Psoas muscle (tissue), 8 donors: ENCODE measurements around the gene GALNT13. TPM values are rescaled to one million over a fixed set of nuclear protein-coding genes. Genes with fewer than 3 reads are reported as not detected.

ENCODE experiments used
- ATAC-seq, 4 donors: fragments of 200-7000 bp; cut with Tn5 transposase; one replicate each; pipeline ENCODE4 v1.9.1; 2020; ENCODE audit warnings: moderate library complexity in 3 of 4, mild to moderate bottlenecking in 2 of 4
- DNase-seq, 2 donors: peaks; one replicate each; pipeline ENCODE4 v3.0.0-alpha.2; 2020
- H3K27ac ChIP-seq: fragments of 200-600 bp; one replicate; pipeline ENCODE4 v1.8.0; 2022
- H3K27me3 ChIP-seq, 3 donors: fragments of 200-600 bp in 1 of 3; one replicate each; pipeline versions ENCODE4 v1.6.1 to v1.8.0; 2013 to 2022; ENCODE audit warnings: low read length in 2 of 3, mild to moderate bottlenecking in 2 of 3, moderate library complexity in 1 of 3; ENCODE audit not compliant: insufficient read depth in 3 of 3
- H3K36me3 ChIP-seq, 2 donors: fragments of 200-600 bp in 1 of 2; one replicate each; pipeline versions ENCODE4 v1.6.1 to v1.8.0; 2013 to 2022; ENCODE audit warnings: low read depth in 1 of 2, mild to moderate bottlenecking in 1 of 2, moderate library complexity in 1 of 2; ENCODE audit not compliant: insufficient read depth in 1 of 2
- H3K4me1 ChIP-seq: fragments of 200-600 bp; one replicate; pipeline ENCODE4 v1.8.0; 2022
- H3K4me3 ChIP-seq: fragments of 200-600 bp; one replicate; pipeline ENCODE4 v1.8.0; 2022; ENCODE audit warnings: mild to moderate bottlenecking
- H3K9me3 ChIP-seq: fragments of 200-600 bp; one replicate; pipeline ENCODE4 v1.8.0; 2022
- WGBS, 3 donors: extraction: QIAGEN DNeasy Blood & Tissue Kit; methylation state at CpG; one replicate each; pipeline versions ENCODE4 v1.1.6 to v1.1.7; 2013; 5-methylcytosine and 5-hydroxymethylcytosine counted together
- intact Hi-C, 2 donors: fragments of 100-400 bp; cut with DNase I; formaldehyde crosslinking; loops; one replicate each; pipeline versions ENCODE4 v1.11.0 to v1.14.2; 2022
- polyA plus RNA-seq, 3 donors: library from polyadenylated mRNA; stranded (reverse); fragments of 200-250 nt; gene quantifications; one replicate each; pipeline ENCODE4 v1.2.3, GENCODE V29; 2013
- total RNA-seq, 4 donors: library from RNA; stranded (reverse); fragmentation: NEBNext Ultra II Directional in 2 of 4; extraction: Animal tissue kit (Norgen Biotek cat#: 25700) in 2 of 4; gene quantifications; one replicate each; pipeline versions ENCODE4 v1.2.1 to v1.2.4, GENCODE V29; 2021 to 2023
- TF ChIP-seq, protein P1 (sequence below): fragments of 200-600 bp; IDR thresholded peaks from one replicate; pipeline ENCODE4 v1.8.0; 2022; ENCODE audit warnings: antibody characterized with exemption
- donor health status: healthy with polysubstance abuse.
- donor health status: DM: no; HTN: no; CAD: no; lungs with moderate emphysema.
- donor health status: Bipolar disorder and iron deficiency.
- donor health status: healthy.
- donor health status: DM: yes; HTN: yes; CAD: no.
- donor health status: DM: no; HTN: no; CAD: no.
- donor health status: DM: no; HTN: no; CAD: no.
- donor health status: DM: yes; HTN: yes; CAD: no.

Gene GALNT13
- total and polyA plus RNA-seq, 7 donors = 0.06 TPM; not detected in 6

DNA sequence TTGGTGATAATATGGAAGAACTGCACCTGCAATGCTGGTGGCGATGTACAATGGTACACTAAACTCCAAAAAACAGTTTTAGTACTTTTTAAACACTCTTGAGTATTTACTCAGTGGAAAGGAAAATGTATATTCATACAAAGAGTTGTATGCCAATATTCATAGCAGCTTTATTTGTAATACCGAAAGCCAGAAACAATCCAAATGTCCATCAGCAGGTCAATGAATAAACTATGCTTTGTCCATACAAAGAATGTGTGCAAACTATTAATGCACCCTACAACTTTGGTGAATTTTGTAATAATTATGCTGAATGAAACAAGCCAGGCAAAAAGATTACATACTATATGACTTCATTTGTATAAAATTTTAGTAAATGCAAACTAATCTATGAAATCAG is 396.3 kb downstream of the GALNT13 start:
- Histone ChIP-seq H3K27me3 (no peaks in the 10 kb centered on the region), H3K4me1 (no peaks in the 10 kb centered on the region), H3K36me3 (no peaks in the 10 kb centered on the region), H3K4me3 (no peak overlapping the region), H3K9me3 (no peaks in the 10 kb centered on the region), H3K27ac (no peak overlapping the region)
- TF ChIP-seq, protein P1, sequence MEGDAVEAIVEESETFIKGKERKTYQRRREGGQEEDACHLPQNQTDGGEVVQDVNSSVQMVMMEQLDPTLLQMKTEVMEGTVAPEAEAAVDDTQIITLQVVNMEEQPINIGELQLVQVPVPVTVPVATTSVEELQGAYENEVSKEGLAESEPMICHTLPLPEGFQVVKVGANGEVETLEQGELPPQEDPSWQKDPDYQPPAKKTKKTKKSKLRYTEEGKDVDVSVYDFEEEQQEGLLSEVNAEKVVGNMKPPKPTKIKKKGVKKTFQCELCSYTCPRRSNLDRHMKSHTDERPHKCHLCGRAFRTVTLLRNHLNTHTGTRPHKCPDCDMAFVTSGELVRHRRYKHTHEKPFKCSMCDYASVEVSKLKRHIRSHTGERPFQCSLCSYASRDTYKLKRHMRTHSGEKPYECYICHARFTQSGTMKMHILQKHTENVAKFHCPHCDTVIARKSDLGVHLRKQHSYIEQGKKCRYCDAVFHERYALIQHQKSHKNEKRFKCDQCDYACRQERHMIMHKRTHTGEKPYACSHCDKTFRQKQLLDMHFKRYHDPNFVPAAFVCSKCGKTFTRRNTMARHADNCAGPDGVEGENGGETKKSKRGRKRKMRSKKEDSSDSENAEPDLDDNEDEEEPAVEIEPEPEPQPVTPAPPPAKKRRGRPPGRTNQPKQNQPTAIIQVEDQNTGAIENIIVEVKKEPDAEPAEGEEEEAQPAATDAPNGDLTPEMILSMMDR = no peak
- WGBS, 3 donors = 83 to 89% (median 83%) methylated on average over 2 of the region's 2 CpGs
- intact Hi-C loops = no loop called here
- DNase-seq (no peak), ATAC-seq (no peak)

DNA sequence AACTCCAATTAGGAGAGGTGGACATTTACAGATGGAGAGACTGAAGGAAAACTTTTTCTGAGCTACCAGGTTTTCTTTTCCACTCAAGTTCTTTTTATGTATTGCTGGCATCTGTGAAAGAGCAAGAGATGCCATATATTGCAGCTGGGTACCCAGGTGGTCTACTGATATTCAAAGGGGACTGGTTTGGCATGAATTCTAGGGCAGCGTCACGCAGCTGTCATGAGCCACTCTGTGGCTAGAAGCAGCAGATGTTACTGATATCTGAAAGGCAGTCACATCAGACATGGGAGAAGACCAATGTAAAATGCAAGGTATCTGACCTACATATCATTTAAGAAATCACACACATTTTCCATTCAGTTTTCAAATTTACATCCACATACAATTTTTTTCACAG is 408.8 kb downstream of the GALNT13 start:
- ATAC-seq = no peak
- WGBS, 3 donors = 34 to 50% (median 42%) methylated on average over 2 of the region's 2 CpGs
- no peaks in the 10 kb centered on the region for H3K4me1 ChIP-seq
- DNase-seq = no peak
- no peaks in the 10 kb centered on the region for H3K36me3 ChIP-seq
- H3K9me3 ChIP-seq = no peaks in the 10 kb centered on the region
- TF ChIP-seq, protein P1 = no peak
- intact Hi-C loops = no loop called here
- H3K27me3 ChIP-seq = no peaks in the 10 kb centered on the region
- H3K4me3 ChIP-seq = no peak overlapping the region
- no peak overlapping the region for H3K27ac ChIP-seq

DNA sequence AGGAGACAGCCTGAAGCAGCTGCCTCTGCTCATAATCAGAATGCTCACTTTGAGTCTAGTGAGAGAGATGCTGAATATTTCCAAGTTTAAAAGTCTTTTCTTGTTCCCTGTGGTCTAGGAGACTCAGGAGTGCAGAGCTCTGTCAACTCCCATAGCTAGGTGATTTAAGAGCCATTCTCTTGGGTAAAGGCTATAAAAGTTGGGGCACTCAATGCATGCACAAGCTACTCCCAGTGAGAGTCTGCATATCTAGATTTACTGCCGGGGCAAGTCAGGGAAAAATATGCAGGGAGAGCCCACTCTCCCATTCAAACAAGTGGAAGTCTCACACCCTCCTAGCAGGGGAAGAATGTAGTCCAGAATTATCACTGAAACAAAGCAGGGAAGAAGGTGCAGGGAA is 418.1 kb downstream of the GALNT13 start:
- TF ChIP-seq, protein P1 = no peak
- Histone ChIP-seq H3K4me1 (no peaks in the 10 kb centered on the region), H3K27me3 (no peaks in the 10 kb centered on the region), H3K36me3 (no peaks in the 10 kb centered on the region), H3K4me3 (no peak overlapping the region), H3K27ac (no peak overlapping the region), H3K9me3 (no peaks in the 10 kb centered on the region)
- intact Hi-C loops = no loop called here
- 32 to 41% (median 38%) methylated on average over 1 of the region's 1 CpG for WGBS, 3 donors
- ATAC-seq = no peak
- DNase-seq = no peak

DNA sequence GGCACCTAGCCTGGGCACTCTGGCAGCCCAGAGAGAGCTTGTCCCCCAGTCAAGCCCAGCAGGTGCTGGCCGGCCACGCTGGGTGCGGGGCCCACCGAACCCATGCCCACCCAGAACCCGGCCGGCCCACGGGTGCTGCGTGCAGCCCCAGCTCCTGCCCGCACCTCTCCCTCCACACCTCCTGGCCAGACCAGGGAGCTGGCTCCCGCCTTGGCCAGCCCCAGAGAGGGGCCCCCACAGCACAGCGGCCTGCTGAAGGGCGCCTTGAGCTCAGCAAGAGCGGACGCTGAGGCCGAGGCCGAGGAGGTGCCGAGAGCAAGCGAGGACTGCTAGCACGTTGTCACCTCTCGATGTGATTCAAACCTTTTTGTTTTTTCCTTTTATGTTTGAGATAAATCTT is 419.8 kb downstream of the GALNT13 start:
- H3K9me3 ChIP-seq = no peaks in the 10 kb centered on the region
- ATAC-seq = no peak
- intact Hi-C loops = no loop called here

DNA sequence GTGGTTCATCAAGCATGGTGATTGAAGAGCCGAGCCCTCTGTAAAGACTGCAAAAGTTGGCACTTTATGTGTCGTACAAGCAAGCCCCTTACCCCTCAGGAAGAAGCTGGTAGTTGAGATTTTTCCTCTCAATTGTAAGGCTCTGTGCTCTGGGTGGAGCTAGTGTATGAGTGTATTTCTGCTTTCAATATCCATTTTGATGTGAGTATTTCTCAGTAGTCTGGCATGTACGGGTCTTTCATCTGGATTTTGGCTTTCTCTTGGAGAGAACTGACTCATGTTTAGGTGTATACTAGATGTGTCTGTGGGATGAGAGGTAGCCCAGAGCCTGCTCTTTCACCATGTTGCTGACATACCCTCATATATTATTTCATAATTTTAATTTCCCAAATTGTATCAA is 420.2 kb downstream of the GALNT13 start:
- ATAC-seq = no peak
- intact Hi-C loops = no loop called here
- H3K4me1 ChIP-seq = no peaks in the 10 kb centered on the region
- no peaks in the 10 kb centered on the region for H3K27me3 ChIP-seq
- DNase-seq = no peak
- H3K9me3 ChIP-seq = no peaks in the 10 kb centered on the region
- H3K4me3 ChIP-seq = no peak overlapping the region
- no peaks in the 10 kb centered on the region for H3K36me3 ChIP-seq
- TF ChIP-seq, protein P1 = no peak
- H3K27ac ChIP-seq = no peak overlapping the region
- 76 to 84% (median 80%) methylated on average over 3 of the region's 3 CpGs for WGBS, 3 donors

More for the DNA sequence above, 419.8 kb downstream of the GALNT13 start:
- 92 to 95% (median 93%) methylated on average over 12 to 20 of the region's 20 CpGs for WGBS, 3 donors
- no peak for DNase-seq
- Histone ChIP-seq H3K27me3 (no peaks in the 10 kb centered on the region), H3K36me3 (no peaks in the 10 kb centered on the region), H3K27ac (no peak overlapping the region), H3K4me1 (no peaks in the 10 kb centered on the region), H3K4me3 (no peak overlapping the region)
- TF ChIP-seq, protein P1 = no peak
